ACC112 (cell line): ENCODE results near the gene C2CD3.
"Not testable (repeated sequence)": the region's sequence is repeated elsewhere in the genome, so short reads cannot be mapped to it uniquely, and the experiment has no call there.

ENCODE experiments used
- H2AFZ ChIP-seq: fragments of 200-600 bp; sonication (generic); one replicate; pipeline ENCODE4 v1.6.0; 2017; ENCODE audit warnings: antibody characterized with exemption, low read length; ENCODE audit not compliant: unreplicated experiment
- H3K27ac ChIP-seq: fragments of 200-600 bp; sonication (generic); 2 replicates; pipeline ENCODE4 v1.5.1; 2014; ENCODE audit warnings: low read depth, mild to moderate bottlenecking, antibody characterized with exemption, low read length, moderate library complexity
- H3K27me3 ChIP-seq: fragments of 200-600 bp; sonication (generic); 2 replicates; pipeline ENCODE4 v1.6.1; 2014; ENCODE audit warnings: mild to moderate bottlenecking, antibody characterized with exemption, low read length, moderate library complexity, mixed read lengths; ENCODE audit not compliant: insufficient read depth
- H3K36me3 ChIP-seq: fragments of 200-600 bp; sonication (generic); 2 replicates; pipeline ENCODE4 v1.6.1; 2016; ENCODE audit warnings: mild to moderate bottlenecking, antibody characterized with exemption, low read length, moderate library complexity, mixed read lengths; ENCODE audit not compliant: insufficient read depth
- H3K4me1 ChIP-seq: fragments of 200-600 bp; sonication (generic); one replicate; pipeline ENCODE4 v1.6.1; 2016; ENCODE audit warnings: low read length, mixed read lengths; ENCODE audit not compliant: insufficient read depth, unreplicated experiment, control insufficient read depth
- H3K4me3 ChIP-seq: fragments of 200-600 bp; sonication (generic); 2 replicates; pipeline ENCODE4 v1.5.1; 2014; ENCODE audit warnings: mild to moderate bottlenecking, low read depth, low read length
- H3K79me2 ChIP-seq: fragments of 200-600 bp; sonication (generic); one replicate; pipeline ENCODE4 v1.6.0; 2016; ENCODE audit warnings: low read length; ENCODE audit not compliant: control insufficient read depth, unreplicated experiment, insufficient read depth

The C2CD3 gene

DNA sequence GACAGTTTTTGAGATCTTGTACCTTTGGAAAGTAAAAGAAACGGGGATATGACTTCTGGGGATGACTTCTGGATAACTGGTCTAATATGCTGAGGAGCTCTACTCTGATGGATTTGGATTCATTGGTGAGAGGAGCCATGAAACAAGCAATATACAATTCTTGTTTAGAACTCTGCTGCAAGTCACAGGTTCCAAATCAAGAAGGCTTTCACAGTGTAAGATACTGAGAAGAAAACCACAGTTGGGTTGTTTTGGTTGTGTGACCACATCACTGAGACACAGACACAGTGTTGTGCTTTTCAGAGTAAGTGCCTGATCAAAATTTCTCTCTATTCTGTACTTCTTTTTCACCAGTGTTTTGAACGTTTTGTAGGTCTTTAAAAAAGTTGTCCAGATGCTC, 175.1 kb downstream of the C2CD3 start:
- Histone ChIP-seq H3K36me3 (no peaks in the 10 kb centered on the region), H3K27me3 (no peaks in the 10 kb centered on the region), H3K4me3 (no peak overlapping the region), H3K27ac (no peak overlapping the region), H2AFZ (no peak overlapping the region), H3K79me2 (no peaks in the 10 kb centered on the region), H3K4me1 (no peaks in the 10 kb centered on the region)

DNA sequence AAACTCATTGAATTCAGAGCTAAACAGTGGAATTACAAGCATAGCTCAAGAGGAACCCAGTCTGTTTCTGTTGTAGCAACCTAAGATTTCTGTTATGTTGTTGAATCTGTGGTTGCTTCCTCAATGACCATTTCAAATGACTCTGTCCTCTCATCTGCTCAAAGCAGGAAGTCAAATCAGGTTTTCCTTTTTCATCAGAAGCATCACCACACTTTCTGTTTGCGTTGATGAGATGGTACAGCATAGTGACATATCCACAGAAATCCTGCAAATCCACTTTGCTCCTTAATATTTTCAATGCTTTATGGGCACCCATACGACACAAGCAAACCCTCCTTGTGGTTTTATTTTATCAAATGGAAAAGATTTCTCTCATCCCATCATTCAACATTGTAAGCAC, 175.6 kb downstream of the C2CD3 start:
- Histone ChIP-seq H3K27ac (no peak overlapping the region), H2AFZ (no peak overlapping the region)

DNA sequence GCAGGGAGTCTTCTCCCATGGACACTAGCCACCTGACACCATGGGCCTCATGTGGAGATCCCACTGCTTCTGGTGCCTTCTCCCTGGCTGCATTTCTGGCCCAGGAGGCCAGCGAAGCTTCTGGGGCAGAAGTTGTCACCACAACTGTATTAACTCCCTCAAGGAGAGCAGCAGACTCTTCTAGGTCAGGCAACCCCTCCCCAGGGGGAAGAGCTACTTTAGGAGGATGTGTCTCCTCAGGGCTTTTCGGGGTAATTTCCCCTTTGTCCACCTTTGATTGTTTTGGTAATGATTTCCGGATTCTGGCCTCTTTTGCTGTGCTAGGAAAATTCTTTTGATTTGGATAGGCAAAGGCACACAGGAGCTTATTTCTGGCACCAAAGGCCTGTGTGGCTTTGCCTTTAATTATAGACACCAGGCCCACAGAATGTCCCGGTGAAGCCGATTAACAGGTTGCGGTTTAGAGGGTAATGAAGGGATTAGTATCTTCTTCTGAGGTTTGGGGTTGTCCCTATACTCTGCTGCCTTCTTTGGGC, 179.3 kb downstream of the C2CD3 start:
- Histone ChIP-seq H3K27ac (no peak overlapping the region), H3K36me3 (no peaks in the 10 kb centered on the region), H2AFZ (no peak overlapping the region), H3K4me3 (no peak overlapping the region), H3K4me1 (no peaks in the 10 kb centered on the region), H3K27me3 (no peaks in the 10 kb centered on the region), H3K79me2 (no peaks in the 10 kb centered on the region)

More for the DNA sequence above, 175.6 kb downstream of the C2CD3 start:
- no peak overlapping the region for H3K4me3 ChIP-seq
- no peaks in the 10 kb centered on the region for H3K27me3 ChIP-seq
- no peaks in the 10 kb centered on the region for H3K36me3 ChIP-seq
- no peaks in the 10 kb centered on the region for H3K79me2 ChIP-seq
- H3K4me1 ChIP-seq: no peaks in the 10 kb centered on the region

DNA sequence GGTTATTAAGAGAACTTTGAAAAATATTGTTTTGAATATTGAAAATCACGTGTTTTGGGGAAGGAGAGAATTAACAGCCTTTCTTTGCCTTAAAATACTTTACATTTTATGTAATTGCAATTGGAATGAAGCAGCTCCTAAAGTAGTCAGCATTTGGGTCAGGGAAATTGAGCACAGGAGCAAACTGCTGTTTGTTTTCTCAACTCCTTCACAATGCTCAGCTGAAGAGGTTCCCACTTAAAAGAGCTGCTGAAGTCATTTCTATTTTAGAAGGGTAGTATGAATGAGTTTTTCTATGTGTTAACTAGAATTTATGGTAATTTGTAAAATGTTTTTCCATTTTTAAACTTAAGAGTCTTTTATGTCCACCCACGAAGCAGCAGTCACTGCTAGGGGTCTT, 180.1 kb downstream of the C2CD3 start:
- no peak overlapping the region for H2AFZ ChIP-seq
- no peaks in the 10 kb centered on the region for H3K27me3 ChIP-seq
- no peaks in the 10 kb centered on the region for H3K36me3 ChIP-seq
- H3K4me1 ChIP-seq: no peaks in the 10 kb centered on the region
- no peaks in the 10 kb centered on the region for H3K79me2 ChIP-seq
- no peak overlapping the region for H3K27ac ChIP-seq
- H3K4me3 ChIP-seq: no peak overlapping the region

GRCh38 chr11:73989156-73989555, 181.6 kb downstream of the C2CD3 start:
- Histone ChIP-seq H3K36me3 (no peaks in the 10 kb centered on the region), H3K4me3 (no peak overlapping the region), H3K27me3 (no peaks in the 10 kb centered on the region), H3K79me2 (no peaks in the 10 kb centered on the region), H3K27ac (no peak overlapping the region), H3K4me1 (no peaks in the 10 kb centered on the region), H2AFZ (no peak overlapping the region)

DNA sequence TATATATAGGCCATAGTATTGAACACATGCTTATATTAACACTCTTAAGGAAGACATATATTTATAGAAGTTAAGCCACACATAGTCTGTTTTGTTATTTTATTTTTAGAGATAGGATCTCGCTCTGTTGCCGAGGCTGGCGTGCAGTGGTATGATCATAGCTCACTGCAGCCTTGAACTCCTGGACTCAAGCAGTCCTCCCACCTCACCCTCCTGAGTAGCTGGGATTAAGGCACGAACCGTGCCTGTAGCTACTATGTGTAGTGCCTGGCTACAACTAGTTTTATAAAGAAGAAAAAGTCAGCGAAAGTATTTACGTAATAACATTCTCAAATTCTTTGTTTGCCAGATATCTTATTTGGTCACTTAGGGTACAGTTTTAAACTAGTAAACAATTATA, 182.6 kb downstream of the C2CD3 start:
- no peak overlapping the region for H3K27ac ChIP-seq
- H2AFZ ChIP-seq: no peak overlapping the region
- H3K36me3 ChIP-seq: no peaks in the 10 kb centered on the region
- H3K27me3 ChIP-seq: no peaks in the 10 kb centered on the region
- no peaks in the 10 kb centered on the region for H3K4me1 ChIP-seq
- no peak overlapping the region for H3K4me3 ChIP-seq
- no peaks in the 10 kb centered on the region for H3K79me2 ChIP-seq

GRCh38 chr11:73985661-73986060, 185.1 kb downstream of the C2CD3 start:
- H3K27me3 ChIP-seq, H2AFZ ChIP-seq, H3K4me3 ChIP-seq, H3K27ac ChIP-seq, H3K36me3 ChIP-seq, H3K4me1 ChIP-seq, H3K79me2 ChIP-seq: not testable (repeated sequence)

DNA sequence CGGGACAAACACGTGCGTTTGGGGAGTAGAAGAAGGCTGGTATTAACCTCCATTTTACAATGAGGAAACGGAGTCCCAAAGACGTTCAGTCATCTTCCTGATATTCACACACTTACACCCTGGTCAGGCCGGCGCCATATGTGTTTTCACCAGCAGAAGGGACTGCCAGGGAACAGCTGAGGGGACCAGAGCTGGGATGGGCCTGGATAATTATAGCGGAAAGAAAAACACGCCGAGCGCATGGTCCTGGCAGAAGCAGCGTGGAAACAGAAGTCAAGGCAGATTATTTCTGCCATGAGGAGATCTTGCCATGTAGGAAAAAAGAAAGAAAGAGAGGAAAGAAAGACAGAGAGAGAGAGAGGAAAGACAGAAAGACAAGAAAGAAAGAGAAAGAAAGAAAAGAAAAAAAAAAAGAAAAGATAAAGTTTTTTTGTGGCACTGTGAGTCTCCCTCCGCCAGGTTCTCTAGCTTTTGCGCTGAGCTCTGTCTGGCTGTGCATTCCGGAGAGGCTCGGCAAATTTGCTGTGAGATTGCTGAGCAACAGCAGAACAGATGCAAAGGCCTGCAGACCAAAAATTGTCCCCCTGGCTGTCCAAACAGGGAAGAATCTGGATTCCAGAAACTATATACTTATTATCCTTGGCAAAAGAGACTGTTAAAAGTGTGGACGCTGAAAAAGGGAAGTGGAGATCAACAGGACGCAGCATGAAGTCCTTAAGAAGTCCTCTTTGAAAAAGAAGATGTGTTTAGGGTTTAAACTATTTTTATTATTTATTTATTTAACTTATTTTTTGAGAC, 186.9 kb downstream of the C2CD3 start:
- Histone ChIP-seq H3K4me3 (peak overlapping the region; percentile 81), H3K27ac (peak overlapping the region; percentile 27; the same call in 1 of the 2 replicates), H3K27me3 (no peaks in the 10 kb centered on the region), H3K4me1 (no peaks in the 10 kb centered on the region), H3K36me3 (no peaks in the 10 kb centered on the region), H3K79me2 (no peaks in the 10 kb centered on the region), H2AFZ (peak overlapping the region; percentile 83)

- H3K79me2 ChIP-seq: no peaks in the 10 kb centered on the region
- peak overlapping the region; percentile 57 for H3K27ac ChIP-seq
- H3K4me3 ChIP-seq: peak overlapping the region; percentile 81
- H3K36me3 ChIP-seq: no peaks in the 10 kb centered on the region
- no peaks in the 10 kb centered on the region for H3K27me3 ChIP-seq
- H3K4me1 ChIP-seq: no peaks in the 10 kb centered on the region
- peak overlapping the region; percentile 83 for H2AFZ ChIP-seq
These were observed 187.6 kb downstream of the C2CD3 start for GRCh38 chr11:73982990-73983740.

DNA sequence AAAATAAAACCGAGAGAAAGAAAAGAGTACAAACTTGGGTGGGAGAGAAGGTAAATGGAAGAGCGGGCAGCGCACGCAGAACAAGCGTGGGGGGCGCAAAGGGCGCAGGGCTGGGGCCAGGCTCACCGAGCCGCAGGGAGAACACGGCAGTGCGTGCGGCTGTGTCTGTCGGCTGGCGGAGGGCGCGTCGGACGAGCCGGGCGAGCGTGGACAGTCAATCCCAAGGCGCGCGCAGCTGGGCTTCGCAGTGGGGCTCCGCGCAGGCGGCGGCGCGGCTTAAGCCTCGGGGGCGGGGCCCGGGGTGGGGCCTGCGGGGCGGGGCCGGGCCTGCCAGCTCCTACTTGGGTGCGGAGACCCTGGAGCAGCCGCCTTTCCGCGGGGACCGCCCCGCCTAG, 188.2 kb downstream of the C2CD3 start, which contains the start of gene UCP2:
TSS of gene UCP2 (minus strand) at position 249 of the 395 bp plus-strand sequence. CDS start 4,465 bp downstream, outside the sequence.
- no peaks in the 10 kb centered on the region for H3K4me1 ChIP-seq

More for the DNA sequence above, 188.2 kb downstream of the C2CD3 start, which contains the start of gene UCP2:
- H3K36me3 ChIP-seq: no peaks in the 10 kb centered on the region
- H3K4me3 ChIP-seq: peak within 1 kb of the TSS; percentile 81
- no peaks in the 10 kb centered on the region for H3K79me2 ChIP-seq
- H2AFZ ChIP-seq: peak within 1 kb of the TSS; percentile 83
- H3K27ac ChIP-seq: peak within 1 kb of the TSS; percentile 57
- H3K27me3 ChIP-seq: no peaks in the 10 kb centered on the region
